HG03025 (cell line): Measurements from ENCODE around the gene NR2F2.

Experiments used
- ATAC-seq: cut with Tn5 transposase; IDR thresholded peaks from one replicate; pipeline ENCODE4 v1.9.1; 2021; ENCODE audit warnings: mild to moderate bottlenecking, moderate library complexity; ENCODE audit not compliant: unreplicated experiment, low FRiP score

The NR2F2 gene

GRCh38 chr15:96330450-96331143, at the start of gene NR2F2:
Gene NR2F2 (plus strand): TSS chr15:96330700. CDS start chr15:96332106, 1,406 bp downstream.
- no peak for ATAC-seq

GRCh38 chr15:96285305-96285704, 45.2 kb upstream of the NR2F2 start:
- ATAC-seq: no peak

- no peak for ATAC-seq
Measured at GRCh38 chr15:96285729-96286254, 44.7 kb upstream of the NR2F2 start.

- no peak for ATAC-seq
Measured at GRCh38 chr15:96290679-96291078, 39.8 kb upstream of the NR2F2 start.

GRCh38 chr15:96292635-96293034, 37.9 kb upstream of the NR2F2 start:
- no peak for ATAC-seq

GRCh38 chr15:96293441-96293840, 37.1 kb upstream of the NR2F2 start:
- ATAC-seq: no peak

GRCh38 chr15:96294766-96295165, 35.7 kb upstream of the NR2F2 start:
- no peak for ATAC-seq

GRCh38 chr15:96296264-96296663, 34.2 kb upstream of the NR2F2 start:
- ATAC-seq: no peak

- ATAC-seq: no peak
Measured at GRCh38 chr15:96297783-96298182, 32.7 kb upstream of the NR2F2 start.

- no peak for ATAC-seq
Measured at GRCh38 chr15:96298217-96298616, 32.3 kb upstream of the NR2F2 start.

GRCh38 chr15:96300836-96301235, 29.7 kb upstream of the NR2F2 start:
- no peak for ATAC-seq

- no peak for ATAC-seq
Measured at GRCh38 chr15:96303503-96304056, 26.9 kb upstream of the NR2F2 start.

- no peak for ATAC-seq
Measured at GRCh38 chr15:96304839-96305238, 25.7 kb upstream of the NR2F2 start.

- ATAC-seq: no peak
Measured at GRCh38 chr15:96306321-96306720, 24.2 kb upstream of the NR2F2 start.

GRCh38 chr15:96307856-96308394, 22.6 kb upstream of the NR2F2 start:
- ATAC-seq: no peak

- no peak for ATAC-seq
Measured at GRCh38 chr15:96309143-96309660, 21.3 kb upstream of the NR2F2 start.

- ATAC-seq: no peak
Measured at GRCh38 chr15:96311256-96311955, 19.1 kb upstream of the NR2F2 start.

- ATAC-seq: no peak
Measured at GRCh38 chr15:96311956-96312294, 18.6 kb upstream of the NR2F2 start.

- ATAC-seq: no peak
Measured at GRCh38 chr15:96312641-96313335, 17.7 kb upstream of the NR2F2 start.

- no peak for ATAC-seq
Measured at GRCh38 chr15:96314518-96314917, 16.0 kb upstream of the NR2F2 start.

GRCh38 chr15:96314963-96315362, 15.5 kb upstream of the NR2F2 start:
- no peak for ATAC-seq
